HG02642 (cell line): ENCODE results near the gene PPP1R15B.
A peak's percentile ranks its signal among the peaks of the same experiment; 100 is the strongest.

Source experiments
- ATAC-seq: cut with Tn5 transposase; IDR thresholded peaks from one replicate; pipeline ENCODE4 v1.9.1; 2021; ENCODE audit warnings: mild to moderate bottlenecking; ENCODE audit not compliant: unreplicated experiment, poor library complexity

The PPP1R15B gene

GRCh38 chr1:204405988-204406387 lies 5.6 kb downstream of the PPP1R15B start:
- ATAC-seq = no peak

- ATAC-seq = no peak
Measured at GRCh38 chr1:204404629-204405028, 7.0 kb downstream of the PPP1R15B start.

GRCh38 chr1:204402391-204402790 lies 9.2 kb downstream of the PPP1R15B start:
- ATAC-seq = no peak

- ATAC-seq = no peak
Measured at GRCh38 chr1:204401730-204402129, 9.9 kb downstream of the PPP1R15B start.

GRCh38 chr1:204400882-204401510 lies 10.6 kb downstream of the PPP1R15B start:
- ATAC-seq = no peak

GRCh38 chr1:204398197-204399125 lies 13.2 kb downstream of the PPP1R15B start:
- peak; percentile 88 for ATAC-seq

- ATAC-seq = no peak
Measured at GRCh38 chr1:204396015-204396583, 15.5 kb downstream of the PPP1R15B start.

- ATAC-seq = no peak
Measured at GRCh38 chr1:204391629-204392028, 20.0 kb downstream of the PPP1R15B start.

- no peak for ATAC-seq
Measured at GRCh38 chr1:204390751-204391466, 20.7 kb downstream of the PPP1R15B start.

GRCh38 chr1:204385727-204386126 lies 25.9 kb downstream of the PPP1R15B start:
- no peak for ATAC-seq

- ATAC-seq = no peak
Measured at GRCh38 chr1:204384636-204385352, 26.8 kb downstream of the PPP1R15B start.

GRCh38 chr1:204383163-204383904 lies 28.3 kb downstream of the PPP1R15B start:
- no peak for ATAC-seq

GRCh38 chr1:204382714-204383083 lies 28.9 kb downstream of the PPP1R15B start:
- no peak for ATAC-seq

GRCh38 chr1:204380293-204380831 lies 31.3 kb downstream of the PPP1R15B start:
- no peak for ATAC-seq

- no peak for ATAC-seq
Measured at GRCh38 chr1:204377800-204378668, 33.6 kb downstream of the PPP1R15B start.

GRCh38 chr1:204376919-204377799 lies 34.5 kb downstream of the PPP1R15B start:
- ATAC-seq = no peak

- ATAC-seq = no peak
Measured at GRCh38 chr1:204376465-204376864, 35.2 kb downstream of the PPP1R15B start.
